ENCODE results near the gene KRTAP19-3.
A peak's percentile ranks its signal among the peaks of the same experiment; 100 is the strongest.

KRTAP19-3 gene

DNA sequence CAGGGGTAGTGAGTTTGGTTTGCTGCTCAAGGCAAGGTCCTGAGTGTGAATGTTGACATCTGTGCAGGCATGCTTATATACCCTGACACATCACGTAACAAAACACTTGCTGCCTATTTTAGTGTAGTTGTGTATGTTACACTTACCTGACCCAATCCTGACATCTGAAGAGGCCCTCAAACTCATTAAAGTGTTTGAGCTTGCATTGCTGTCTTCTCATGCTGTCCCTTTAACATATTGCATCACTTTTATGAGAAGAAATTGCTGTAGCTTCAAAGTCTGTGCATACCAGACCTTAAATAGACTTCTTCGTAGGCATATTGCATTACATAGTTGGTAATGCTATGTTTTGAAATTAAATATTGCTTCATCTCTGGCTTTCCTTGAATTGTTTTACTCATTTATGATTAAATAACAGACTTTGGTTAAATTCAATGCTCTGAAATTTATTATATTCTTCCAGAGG lies at the start of gene KRTAP19-3:
Gene KRTAP19-3, minus strand, starts transcription at position 51 of the 466 bp plus-strand sequence. CDS start 56 bp downstream, outside the sequence.
- DNase-seq, result no peak

DNA sequence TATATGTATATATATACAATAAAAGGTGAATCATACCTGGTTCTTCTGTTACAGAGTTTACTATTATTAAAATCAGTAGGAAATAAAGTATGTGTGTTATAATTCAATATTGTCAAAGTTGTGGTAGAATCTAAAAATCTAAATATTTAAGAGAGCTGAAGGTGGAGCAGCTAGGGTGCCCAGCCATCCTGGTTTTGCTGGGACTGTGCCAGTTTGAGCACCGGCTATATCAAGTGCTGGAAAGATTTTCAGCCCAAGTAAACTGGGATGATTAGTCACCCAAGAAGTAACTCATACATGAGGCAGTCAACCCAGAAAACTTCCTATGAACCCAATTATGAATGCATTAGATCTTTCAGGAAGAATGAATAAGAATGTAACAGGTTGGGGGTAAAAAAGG lies 27.1 kb upstream of the KRTAP19-3 start:
- DNase-seq, result no peak

DNA sequence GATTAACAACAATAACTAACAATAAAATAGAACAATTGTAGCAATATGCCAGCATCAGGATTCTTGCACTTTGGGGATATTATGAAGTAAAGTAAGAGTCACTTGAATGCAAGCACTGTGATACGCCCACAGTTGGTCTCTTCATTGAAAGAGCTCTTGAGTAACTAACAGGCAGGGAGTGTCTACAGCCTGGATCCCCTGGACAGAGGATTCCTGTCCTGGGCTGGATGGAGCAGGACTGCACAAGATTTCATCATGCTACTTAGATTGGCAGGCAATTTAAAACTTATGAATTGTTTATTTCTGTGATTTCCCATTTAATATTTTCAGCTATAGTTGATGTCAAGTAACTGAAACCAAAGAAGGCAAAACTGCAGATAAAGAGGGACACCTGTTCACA lies 23.9 kb upstream of the KRTAP19-3 start:
- no peak for DNase-seq

DNA sequence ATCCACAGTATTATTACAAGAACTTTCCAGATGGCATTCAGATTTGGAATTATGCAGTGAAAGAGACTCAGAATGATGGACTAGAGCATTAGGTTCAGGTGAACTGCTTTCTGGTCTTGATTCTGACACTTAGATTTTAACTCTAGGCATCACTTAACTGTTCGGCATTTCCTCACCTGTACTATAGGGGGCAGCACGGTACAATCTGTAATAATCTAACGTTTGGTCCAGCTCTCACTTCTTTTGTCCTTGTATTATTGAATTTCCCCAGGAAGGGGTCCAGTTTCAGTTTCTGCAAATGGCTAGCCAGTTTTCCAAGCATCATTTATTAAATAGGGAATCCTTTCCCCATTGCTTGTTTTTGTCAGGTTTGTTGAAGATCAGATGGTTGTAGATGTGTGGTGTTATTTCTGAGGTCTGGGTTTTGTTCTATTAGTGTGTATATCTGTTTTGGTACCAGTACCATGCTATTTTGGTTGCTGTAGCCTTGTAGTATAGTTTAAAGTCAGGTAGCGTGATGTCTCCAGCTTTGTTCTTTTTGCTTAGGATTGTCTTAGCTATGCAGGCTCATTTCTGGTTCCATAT lies 13.9 kb upstream of the KRTAP19-3 start:
- peak; percentile 29 for DNase-seq

DNA sequence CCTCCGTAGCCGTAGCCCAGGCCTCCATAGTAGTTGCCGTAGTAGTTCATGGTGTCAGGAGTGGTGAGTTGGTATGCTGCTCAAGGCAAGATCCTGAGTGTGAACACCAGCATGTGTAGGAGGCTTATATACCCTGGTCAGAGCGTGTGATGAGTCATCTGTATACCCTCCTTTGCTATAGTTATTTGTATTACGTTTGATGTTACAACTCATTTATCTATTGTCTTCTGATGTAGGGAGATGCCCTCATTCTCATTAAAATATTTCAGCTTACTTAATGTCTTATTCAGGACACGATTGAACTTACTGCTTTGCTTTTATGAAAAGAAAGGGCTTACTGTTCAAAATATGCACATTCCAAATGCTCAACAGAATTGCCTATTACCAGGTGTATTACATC lies 10.2 kb upstream of the KRTAP19-3 start, which contains the start of gene KRTAP19-5:
Gene KRTAP19-5, minus strand, starts transcription at position 101 of the 400 bp plus-strand sequence. Its CDS starts 51 bp downstream, at position 50.
- DNase-seq, result no peak

DNA sequence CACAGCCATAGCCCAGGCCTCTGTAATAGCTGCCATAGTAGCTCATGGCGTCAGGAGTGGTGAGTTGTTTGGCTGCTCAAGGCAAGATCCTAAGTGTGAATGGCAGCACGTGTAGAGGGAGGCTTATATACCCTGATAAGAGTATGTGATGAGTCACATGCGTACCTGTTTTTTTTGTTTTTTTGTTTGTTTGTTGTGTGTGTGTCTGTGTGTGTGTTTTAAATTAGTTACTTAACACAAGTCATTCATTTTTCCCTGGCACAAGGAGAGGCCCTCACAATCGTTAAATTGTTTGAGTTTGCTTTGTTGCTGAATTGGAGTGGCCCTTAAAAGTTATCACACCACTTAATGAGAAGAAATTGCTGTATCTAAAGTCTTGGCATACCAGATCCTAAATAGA lies 5.3 kb upstream of the KRTAP19-3 start, which contains the start of gene KRTAP19-4:
Gene KRTAP19-4, minus strand, starts transcription at position 101 of the 400 bp plus-strand sequence. Its CDS starts 55 bp downstream, at position 46.
- DNase-seq, result no peak

DNA sequence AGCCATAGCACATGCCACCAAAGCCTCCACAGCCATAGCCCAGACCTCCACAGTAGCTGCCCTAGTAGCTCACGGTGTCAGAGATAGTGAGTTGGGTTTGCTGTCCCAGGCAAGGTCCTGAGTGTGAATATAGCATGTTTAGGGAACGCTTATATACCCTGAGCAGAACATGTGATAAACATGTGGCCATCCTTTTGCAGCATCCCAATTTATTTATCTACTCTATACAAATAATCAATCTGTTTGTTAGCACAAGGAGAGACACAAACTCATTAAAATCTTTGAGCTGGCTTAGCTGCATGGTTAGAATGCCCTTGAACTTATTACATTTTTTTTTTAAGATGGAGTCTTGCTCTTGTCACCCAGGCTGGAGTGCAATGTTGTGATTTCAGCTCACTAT lies 4.5 kb downstream of the KRTAP19-3 start, which contains the start of gene KRTAP19-2:
Gene KRTAP19-2, minus strand, starts transcription at position 101 of the 400 bp plus-strand sequence. Its CDS starts 88 bp downstream, at position 13.
- DNase-seq, result no peak

DNA sequence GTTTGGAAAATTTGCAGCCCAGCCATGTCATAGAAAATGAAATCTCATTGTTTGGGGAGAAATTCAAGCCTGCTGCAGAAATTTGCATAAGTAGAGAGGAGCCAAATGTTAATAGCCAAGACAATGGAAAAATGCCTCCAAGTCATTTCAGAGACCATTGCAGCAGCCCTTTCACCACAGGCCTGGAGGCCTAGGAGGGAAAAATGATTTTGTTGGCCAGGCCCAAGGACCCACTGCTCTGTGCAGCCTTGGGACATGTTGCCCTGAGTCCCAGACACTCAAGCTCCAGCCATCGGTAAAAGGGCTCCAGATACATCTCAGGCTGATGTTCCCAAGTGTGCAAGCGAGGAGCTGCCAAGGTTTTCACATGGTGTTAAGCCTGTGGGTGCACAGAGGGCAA lies 5.6 kb downstream of the KRTAP19-3 start:
- DNase-seq, result no peak

DNA sequence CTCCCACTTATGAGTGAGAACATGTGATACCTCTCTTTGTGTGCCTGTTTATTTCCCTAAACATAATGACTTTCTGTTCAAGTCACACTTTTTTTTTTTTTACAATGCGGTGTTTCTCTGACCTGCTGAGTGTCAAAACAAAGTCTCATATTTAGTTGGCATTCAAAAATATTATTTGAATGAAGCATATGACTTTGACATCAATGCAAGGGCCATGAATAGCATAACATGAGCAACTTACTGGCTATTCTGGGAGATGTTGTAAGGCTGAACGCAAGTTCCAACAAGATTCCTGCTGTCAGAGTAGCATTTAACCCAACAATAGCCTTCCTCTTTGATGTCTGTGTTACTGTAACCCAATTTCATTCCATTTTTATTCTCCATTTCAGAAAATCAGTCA lies 9.7 kb downstream of the KRTAP19-3 start:
- no peak for DNase-seq

DNA sequence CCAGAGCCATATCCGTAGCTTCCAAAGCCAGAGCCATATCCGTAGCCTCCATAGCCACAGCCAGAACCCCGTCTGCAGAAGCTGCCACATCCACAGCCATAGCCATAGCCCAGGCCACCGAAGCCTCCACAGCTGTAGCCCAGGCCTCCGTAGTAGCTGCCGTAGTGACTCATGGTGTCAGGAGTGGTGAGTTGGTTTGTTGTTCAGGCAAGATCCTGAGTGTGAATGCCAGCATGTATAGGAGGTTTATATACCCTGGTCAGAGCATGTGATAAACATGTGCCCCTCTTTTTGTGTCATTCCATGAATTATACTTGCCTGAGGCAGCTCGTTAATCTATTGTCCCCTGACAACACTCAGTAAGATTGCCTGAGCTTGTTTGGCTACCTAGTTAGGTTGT lies 11.7 kb downstream of the KRTAP19-3 start, which contains the start of gene KRTAP19-1:
Gene KRTAP19-1, minus strand, starts transcription at position 223 of the 400 bp plus-strand sequence. Its CDS starts 50 bp downstream, at position 173.
- DNase-seq, result no peak

DNA sequence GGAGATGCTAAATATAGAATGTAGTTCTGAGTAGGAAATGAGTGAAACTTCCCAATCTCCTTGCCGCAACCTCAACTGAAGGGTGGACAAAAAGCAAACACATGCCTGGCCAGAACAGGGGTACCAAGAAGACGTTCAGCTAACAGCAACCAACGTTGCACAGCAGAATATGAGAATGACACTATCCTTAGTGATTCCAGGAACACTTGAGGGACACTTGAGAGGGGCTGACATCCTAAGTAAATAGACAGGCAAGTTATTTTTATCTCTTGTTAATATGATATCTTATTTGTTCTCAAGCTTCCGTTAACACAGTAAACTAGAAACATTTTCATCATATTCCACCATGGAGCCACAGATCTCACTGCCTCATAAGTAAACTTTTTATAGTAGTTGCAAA lies 12.6 kb downstream of the KRTAP19-3 start:
- no peak for DNase-seq

DNA sequence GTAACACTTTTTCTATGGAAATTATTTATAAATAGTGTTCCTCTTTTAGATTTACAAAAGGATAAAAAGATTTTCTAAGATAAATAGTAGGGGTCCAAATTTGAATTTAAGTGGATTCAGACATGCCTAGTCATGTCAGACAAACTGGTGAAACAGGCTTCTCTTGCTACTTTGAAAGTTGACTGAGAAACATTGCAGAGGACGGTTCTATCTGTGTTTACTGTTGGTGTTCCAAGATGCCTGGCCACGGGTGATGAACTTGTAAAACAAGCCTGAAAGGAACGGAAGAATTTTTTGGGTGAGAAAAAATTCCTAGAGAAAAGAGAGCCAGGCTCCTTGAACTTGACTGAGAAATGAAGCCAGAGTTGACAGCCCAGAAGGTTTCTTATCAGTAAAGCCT lies 13.8 kb downstream of the KRTAP19-3 start:
- DNase-seq, result no peak

DNA sequence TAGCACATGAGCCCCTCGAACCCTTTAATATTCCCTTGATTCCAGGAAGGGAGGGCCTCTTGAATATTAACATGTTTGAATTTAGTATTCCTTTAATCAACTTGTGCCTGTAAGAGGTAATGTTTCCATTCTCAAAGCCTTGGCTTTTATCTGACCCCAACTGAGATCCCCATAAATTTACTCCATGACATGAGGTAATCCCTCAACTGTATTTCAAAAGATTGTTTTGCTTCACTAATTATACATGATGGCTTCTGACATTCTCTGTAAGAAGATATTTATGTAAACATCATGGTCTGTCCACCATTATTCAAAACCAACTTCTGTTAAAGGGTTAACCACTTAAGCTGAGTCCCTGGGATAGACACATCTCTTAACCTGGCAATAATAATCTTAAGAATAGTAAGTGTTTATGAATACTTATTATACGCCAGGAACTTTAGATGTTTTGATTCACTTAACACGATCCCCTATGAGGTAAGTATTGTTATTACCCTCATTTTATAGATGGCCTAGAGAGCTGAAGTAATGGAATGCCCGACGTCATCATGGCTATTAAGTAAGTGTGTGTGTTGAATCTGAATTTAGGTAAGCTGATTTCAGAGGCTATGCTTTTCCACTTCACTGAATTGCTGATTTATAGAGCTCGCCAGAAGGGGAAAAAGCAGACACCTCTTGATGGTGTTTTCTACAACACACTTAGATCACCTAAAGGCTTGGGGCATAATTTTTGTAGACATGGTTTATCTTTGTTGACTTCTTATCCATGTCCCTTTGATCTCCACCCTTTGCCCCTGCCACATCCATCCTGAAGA lies 22.7 kb downstream of the KRTAP19-3 start:
- no peak for DNase-seq

DNA sequence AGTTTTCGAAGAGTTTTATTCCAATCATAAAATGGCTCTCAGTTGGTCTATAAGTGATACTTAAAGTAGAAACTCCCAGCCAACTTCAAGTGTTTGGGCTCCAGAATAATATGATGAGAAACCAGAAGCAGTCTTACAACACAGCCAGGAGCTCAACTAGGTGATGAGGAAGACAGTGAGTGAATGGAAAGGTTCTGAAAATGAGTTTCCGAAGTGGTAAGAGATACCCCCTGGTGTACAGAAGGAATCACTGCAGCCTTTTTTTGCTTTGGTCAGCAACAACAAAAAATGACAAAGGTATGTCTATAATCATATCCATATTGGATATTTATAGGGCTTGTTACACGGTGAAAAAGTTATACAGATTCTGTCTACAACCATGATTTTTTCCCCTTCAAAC lies 28.1 kb downstream of the KRTAP19-3 start:
- DNase-seq, result no peak

DNA sequence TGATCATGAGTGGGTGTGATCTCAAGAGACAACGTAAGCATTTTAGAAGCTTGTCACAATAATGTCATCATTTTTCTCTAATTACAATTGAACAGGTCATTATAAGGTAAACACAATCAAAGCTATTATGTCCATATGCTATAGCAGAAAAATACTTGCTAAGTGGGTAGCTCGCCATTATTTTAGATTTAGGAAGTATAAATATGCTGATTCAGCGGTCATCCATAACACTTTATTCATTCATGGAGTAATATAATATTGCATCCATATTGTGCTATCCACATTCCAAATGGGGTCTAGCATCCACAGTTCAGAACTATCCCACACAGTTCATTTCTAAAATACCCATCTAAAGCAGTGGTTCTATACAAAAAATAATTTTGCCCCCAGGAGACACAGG lies 43.3 kb downstream of the KRTAP19-3 start:
- no peak for DNase-seq

DNA sequence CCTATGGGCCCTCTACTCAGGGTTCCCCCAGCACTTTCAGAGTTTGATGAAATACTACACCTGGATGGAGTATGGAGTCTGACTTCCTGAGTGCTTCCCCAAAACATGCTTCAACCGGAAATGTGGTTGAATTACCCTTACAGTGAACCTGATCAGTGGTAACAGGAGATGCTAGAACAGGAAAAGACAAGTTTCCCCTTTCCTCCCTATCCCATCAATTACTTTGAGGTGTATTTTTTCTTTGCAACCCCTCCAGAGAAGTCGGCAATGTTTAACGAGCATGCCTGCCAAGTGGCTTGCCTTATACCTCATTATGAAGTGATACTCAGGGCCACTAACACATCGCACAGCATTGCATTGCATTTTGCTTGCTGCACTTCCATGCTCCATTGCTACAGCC lies 44.8 kb downstream of the KRTAP19-3 start:
- no peak for DNase-seq

DNA sequence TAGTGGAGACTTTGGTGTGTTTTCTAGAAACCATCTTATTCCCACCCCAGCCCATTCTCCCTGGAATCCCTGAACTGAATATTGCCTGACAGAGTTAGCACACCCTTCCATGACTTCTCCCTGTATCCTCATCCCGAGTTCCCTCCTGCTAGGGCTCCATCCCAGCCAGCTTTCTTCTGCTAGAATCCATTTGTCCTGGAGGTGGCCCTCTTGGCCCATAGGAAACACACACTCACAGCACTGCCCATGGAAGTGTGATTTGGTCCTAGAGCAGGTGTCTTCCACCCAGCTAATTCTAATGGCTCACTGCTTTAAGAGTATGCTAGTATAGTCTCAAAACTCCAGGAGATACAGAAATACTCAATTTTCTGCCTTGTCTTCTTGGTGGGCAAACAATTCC lies 47.6 kb downstream of the KRTAP19-3 start:
- DNase-seq, result no peak

DNA sequence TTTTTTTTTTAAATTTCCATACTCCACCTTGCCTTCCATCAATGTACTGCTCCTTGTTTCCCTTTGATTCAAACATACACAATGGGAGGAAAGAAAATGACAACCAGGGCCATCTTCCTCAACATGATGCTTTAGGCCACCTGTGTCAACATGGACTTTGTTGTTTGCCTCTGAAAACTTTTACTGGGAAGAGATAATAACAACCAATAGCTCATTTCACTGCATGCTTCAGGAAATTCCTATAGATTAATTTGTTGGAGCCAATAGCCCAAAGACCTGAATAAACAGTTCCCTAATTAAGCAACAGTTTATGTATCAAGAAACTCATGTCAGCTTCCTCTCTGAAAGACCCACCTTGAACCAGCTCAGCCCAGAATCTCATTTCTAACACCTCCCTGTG lies 48.6 kb downstream of the KRTAP19-3 start:
- no peak for DNase-seq

All from activated CD4-positive, alpha-beta T cell treated with anti-CD3 and anti-CD28 coated beads, Interleukin-2, amount 50 U/mL, for 16 hours (primary cell).